K562 (cell line): Measurements from ENCODE around the gene CTDSP1. TPM values are rescaled to one million over a fixed set of nuclear protein-coding genes. Genes with fewer than 3 reads are reported as not detected.

Experiments used
- ATAC-seq: fragments of 200-7000 bp; cut with Tn5 transposase; 3 replicates; pipeline ENCODE4 v1.9.1; 2020; ENCODE audit warnings: moderate library complexity
- BruUV-seq: library from RNA; stranded (reverse); fragments of 400-500 nt; replicated peaks from 2 replicates; lab custom pipeline; 2021; lab: Mats Ljungman, UMichigan
- CTCF ChIA-PET: fragments of 300-600 bp; formaldehyde crosslinking; extraction: SDS; loops from one replicate; lab custom pipeline; 2021; ENCODE audit warnings: low intra/inter-chr PET ratio; lab: Yijun Ruan, JAX
- POLR2A ChIA-PET: fragments of 300-600, 350-650 bp; sonication (Branson Sonifier 250); formaldehyde crosslinking; extraction: SDS; loops from one replicate; lab custom pipeline; 2021; ENCODE audit warnings: antibody characterized with exemption, inconsistent platforms; lab: Yijun Ruan, JAX
- DNase-seq, 4 experiments: peaks; one replicate each; pipeline versions ENCODE4 v3.0.0 to v3.0.0-alpha.2; 2011 to 2018; ENCODE audit warnings: low spot score in 3 of 4, mixed read lengths in 3 of 4; ENCODE audit errors: extremely low read depth in 1 of 4
- FAIRE-seq: peaks from 2 replicates; lab custom pipeline; 2011; peaks lifted over from hg19 to GRCh38; lab: Jason Lieb, UNC
- H2AFZ ChIP-seq: 2 replicates; pipeline ENCODE4 v1.6.0; 2011; ENCODE audit warnings: low read depth, low read length, control low read depth, inconsistent platforms
- H3K27ac ChIP-seq: fragments of 200-600 bp; 3 replicates; pipeline ENCODE4 v1.8.0; 2011; ENCODE audit warnings: low read depth, mild to moderate bottlenecking, control low read depth, inconsistent platforms, low read length, moderate library complexity, mixed read lengths; ENCODE audit errors: extremely low read depth
- H3K27me3 ChIP-seq, 2 experiments: fragments of 300-600 bp in 1 of 2; 2 replicates in 1 of 2; 3 replicates in 1 of 2; pipeline versions ENCODE4 v1.6.0 to v1.8.0; 2011; ENCODE audit warnings: inconsistent platforms in 2 of 2, low read length in 2 of 2, mild to moderate bottlenecking in 1 of 2, mixed read lengths in 1 of 2, moderate library complexity in 1 of 2; ENCODE audit not compliant: control insufficient read depth in 2 of 2, insufficient read depth in 2 of 2
- H3K36me3 ChIP-seq: fragments of 300-600 bp; 3 replicates; pipeline ENCODE4 v1.8.0; 2011; ENCODE audit warnings: mild to moderate bottlenecking, low read length, inconsistent platforms; ENCODE audit not compliant: control insufficient read depth, insufficient read depth
- H3K4me1 ChIP-seq, 2 experiments: fragments of 200-600 bp in 1 of 2; replicated peaks in 1 of 2; 2 replicates in 1 of 2; 3 replicates in 1 of 2; pipeline versions ENCODE4 v1.5.1 to v1.8.0; 2011; ENCODE audit warnings: inconsistent platforms in 2 of 2, low read length in 2 of 2, mild to moderate bottlenecking in 1 of 2, mixed read lengths in 1 of 2, moderate library complexity in 1 of 2; ENCODE audit not compliant: control insufficient read depth in 2 of 2, insufficient read depth in 2 of 2
- H3K4me2 ChIP-seq: 2 replicates; pipeline ENCODE4 v1.6.1; 2011; ENCODE audit warnings: low read length, control low read depth, inconsistent platforms, mixed read lengths; ENCODE audit not compliant: insufficient read depth
- H3K4me3 ChIP-seq: fragments of 200-600 bp; sonication (generic), shearing (Covaris generic); 2 replicates; pipeline ENCODE4 v1.5.1; 2016; ENCODE audit warnings: control low read depth, inconsistent platforms
- H3K79me2 ChIP-seq: fragments of 200-600 bp; 3 replicates; pipeline ENCODE4 v1.8.0; 2011; ENCODE audit warnings: low read length, inconsistent platforms; ENCODE audit not compliant: control insufficient read depth, insufficient read depth
- H3K9ac ChIP-seq, 2 experiments: 2 replicates each; pipeline versions ENCODE4 v1.6.0 to v1.6.1; 2011; ENCODE audit warnings: low read depth in 2 of 2, low read length in 2 of 2, control low read depth in 1 of 2, inconsistent platforms in 1 of 2, mild to moderate bottlenecking in 1 of 2, mixed read lengths in 1 of 2; ENCODE audit not compliant: insufficient read depth in 1 of 2
- H3K9me1 ChIP-seq: one replicate; pipeline ENCODE4 v1.6.0; 2011; ENCODE audit warnings: inconsistent platforms, mild to moderate bottlenecking, low read length, moderate library complexity; ENCODE audit not compliant: control insufficient read depth, insufficient read depth
- H3K9me3 ChIP-seq: replicated peaks from 2 replicates; pipeline ENCODE4 v1.5.1; 2011; ENCODE audit warnings: low read depth, low read length, inconsistent platforms; ENCODE audit not compliant: control insufficient read depth, insufficient read depth
- H4K20me1 ChIP-seq: replicated peaks from 2 replicates; pipeline ENCODE4 v1.6.1; 2011; ENCODE audit warnings: low read length, inconsistent platforms, mixed read lengths; ENCODE audit not compliant: control insufficient read depth, insufficient read depth
- CC2D1A ChIP-seq: fragments of 450-650 bp; IDR thresholded peaks from 2 replicates; pipeline ENCODE4 v1.6.1; 2017; ENCODE audit warnings: mild to moderate bottlenecking
- CEBPG ChIP-seq, 3 experiments: fragments of 200-800 bp in 1 of 3; sonication (Bioruptor generic) in 1 of 3; sonication (generic) in 1 of 3; formaldehyde crosslinking in 1 of 3; IDR thresholded peaks in 2 of 3; conservative IDR thresholded peaks in 1 of 3; 2 replicates each; pipeline versions ENCODE4 v1.6.1 to v1.8.0; 2016 to 2022; ENCODE audit warnings: missing compliant biosample characterization in 2 of 3, missing genetic modification characterization in 2 of 3, mild to moderate bottlenecking in 1 of 3, missing genetic modification reagents in 1 of 3
- DACH1 ChIP-seq: fragments of 450-650 bp; IDR thresholded peaks from 2 replicates; pipeline ENCODE4 v1.6.1; 2018; ENCODE audit not compliant: partially characterized antibody
- ETV6 ChIP-seq, 3 experiments: fragments of 150-350 bp in 1 of 3; sonication (generic) in 1 of 3; formaldehyde crosslinking in 1 of 3; IDR thresholded peaks; 2 replicates each; pipeline versions ENCODE4 v1.6.1 to v1.8.0; 2014 to 2022; ENCODE audit warnings: borderline replicate concordance in 2 of 3, low read depth in 2 of 3, antibody characterized with exemption in 1 of 3, low read length in 1 of 3, mild to moderate bottlenecking in 1 of 3, missing genetic modification reagents in 1 of 3
- FOS ChIP-seq: IDR thresholded peaks from 3 replicates; pipeline ENCODE4 v1.6.1; 2011; ENCODE audit not compliant: insufficient read length; ENCODE audit errors: extremely low read depth
- GATA2 ChIP-seq: sonication (generic); formaldehyde crosslinking; IDR thresholded peaks from 2 replicates; pipeline ENCODE4 v1.4.0; 2020; ENCODE audit warnings: mild to moderate bottlenecking, missing genetic modification reagents
- PRMT5 ChIP-seq: sonication (generic); formaldehyde crosslinking; IDR thresholded peaks from 2 replicates; pipeline ENCODE4 v1.5.0; 2020; ENCODE audit warnings: missing genetic modification reagents
- TEAD4 ChIP-seq, 2 experiments: sonication (generic) in 1 of 2; formaldehyde crosslinking in 1 of 2; IDR thresholded peaks; 2 replicates each; pipeline versions ENCODE4 v1.6.1 to v1.8.0; 2012 to 2022; ENCODE audit warnings: borderline replicate concordance in 1 of 2, inconsistent platforms in 1 of 2, low read length in 1 of 2, mild to moderate bottlenecking in 1 of 2, missing genetic modification reagents in 1 of 2
- TFAM ChIP-seq: fragments of 250-450 bp; sonication (Bioruptor Pico); conservative IDR thresholded peaks from 2 replicates; pipeline ENCODE4 v1.5.0; 2021; ENCODE audit warnings: mild to moderate bottlenecking, moderate library complexity
- ZEB2 ChIP-seq: fragments of 450-650 bp; IDR thresholded peaks from 2 replicates; pipeline ENCODE4 v1.6.1; 2016
- ZNF282 ChIP-seq: sonication (generic); formaldehyde crosslinking; IDR thresholded peaks from 2 replicates; pipeline ENCODE4 v1.8.1; 2023; ENCODE audit warnings: missing genetic modification reagents
- ZNF57 ChIP-seq: fragments of 450-650 bp; formaldehyde crosslinking; IDR thresholded peaks from 2 replicates; pipeline ENCODE4 v1.4.0; 2020; ENCODE audit warnings: mild to moderate bottlenecking, moderate library complexity
- ZNF76 ChIP-seq: fragments of 250-450 bp; sonication (Bioruptor Pico); IDR thresholded peaks from 2 replicates; pipeline ENCODE4 v1.4.0; 2020; ENCODE audit warnings: mild to moderate bottlenecking, moderate library complexity, borderline replicate concordance
- ZSCAN32 ChIP-seq: fragments of 450-650 bp; formaldehyde crosslinking; IDR thresholded peaks from 2 replicates; pipeline ENCODE4 v1.4.0; 2020; ENCODE audit warnings: mild to moderate bottlenecking, moderate library complexity
- in situ Hi-C: fragments of 300-500 bp; cut with MboI; formaldehyde crosslinking; loops from 4 replicates; pipeline ENCODE4 v1.15.0; 2018; ENCODE audit warnings: inconsistent platforms, mixed read lengths
- intact Hi-C: fragments of 100-400 bp; cut with micrococcal nuclease; formaldehyde crosslinking; loops from 2 replicates; pipeline ENCODE4 v1.14.2; 2022
- polyA plus RNA-seq, 8 experiments: library from polyadenylated mRNA; depleted of rRNA in 4 of 8; stranded (reverse) in 5 of 8; unstranded in 3 of 8; fragments of >200 nt; fragmentation: Nextera tagmentation in 2 of 8; fragmentation: Illumina TruSeq in 1 of 8; extraction: Ambion mirVana in 2 of 8; extraction: Trizol in 1 of 8; gene quantifications; 2 replicates each; pipeline versions ENCODE4 v1.2.1 to v1.2.3, GENCODE V29; 2011 to 2014; ENCODE audit warnings: inconsistent platforms in 1 of 8, missing spikeins in 1 of 8
- total RNA-seq, 7 experiments: library from RNA; depleted of rRNA in 6 of 7; stranded (reverse); fragments of >200 nt in 6 of 7; fragmentation: Illumina TruSeq in 2 of 7; extraction: Trizol in 2 of 7; gene quantifications; 2 replicates each; pipeline versions ENCODE4 v1.2.1 to v1.2.3, GENCODE V29; 2011 to 2021; ENCODE audit warnings: low replicate concordance in 1 of 7
- TF ChIP-seq, protein P1 (sequence below): fragments of 450-650 bp; IDR thresholded peaks from 2 replicates; pipeline ENCODE4 v1.7.1; 2018; ENCODE audit warnings: mild to moderate bottlenecking, low read depth; ENCODE audit not compliant: partially characterized antibody

Gene CTDSP1
- total and polyA plus RNA-seq, 9 of the 15 experiments (the other 6 are each of a cell fraction or from before 2014, with no cell fraction given): 2.4 to 74.8 (median 45.8) TPM

DNA sequence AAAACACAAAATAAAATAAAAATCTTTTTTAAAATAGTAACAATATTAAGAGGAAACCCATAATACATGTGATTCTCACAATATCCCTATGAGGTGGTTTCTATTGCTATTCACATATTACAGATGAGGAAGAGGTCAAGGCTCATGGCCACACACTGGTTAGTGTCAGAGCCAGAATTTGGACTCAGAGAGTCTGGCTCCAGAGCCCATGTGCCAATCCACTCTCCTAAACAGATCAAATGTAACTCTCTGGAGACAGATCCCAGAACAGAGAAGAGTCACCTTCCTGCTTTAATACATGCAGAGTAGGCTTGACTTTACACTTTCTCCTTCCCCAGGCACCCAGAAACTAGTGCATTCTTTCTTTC lies 27.7 kb upstream of the CTDSP1 start:
- peaks cover 3 to 20% of the 10 kb centered on the region in 2 experiments; a peak in 4 of 5 replicates for H3K4me1 ChIP-seq
- no peak overlapping the region for H3K27ac ChIP-seq
- H3K4me3 ChIP-seq: no peak overlapping the region
- H3K9me1 ChIP-seq: no peaks in the 10 kb centered on the region
- in situ Hi-C loops: no loop called here
- DNase-seq (no peak), ATAC-seq (no peak), FAIRE-seq (no peak)
- no peak overlapping the region for H3K9ac ChIP-seq
- H3K9me3 ChIP-seq: no peaks in the 10 kb centered on the region
- H3K36me3 ChIP-seq: no peaks in the 10 kb centered on the region
- no peaks in the 10 kb centered on the region for H3K27me3 ChIP-seq
- no TSS peak for BruUV-seq
- intact Hi-C loops: no loop called here
- H3K79me2 ChIP-seq: peaks cover 6% of the 10 kb centered on the region; the same call in 2 of the 3 replicates
- no peaks in the 10 kb centered on the region for H4K20me1 ChIP-seq
- H2AFZ ChIP-seq: no peak overlapping the region
- CTCF ChIA-PET: no interaction called here
- POLR2A ChIA-PET: no interaction called here
- TF ChIP-seq, protein P1, sequence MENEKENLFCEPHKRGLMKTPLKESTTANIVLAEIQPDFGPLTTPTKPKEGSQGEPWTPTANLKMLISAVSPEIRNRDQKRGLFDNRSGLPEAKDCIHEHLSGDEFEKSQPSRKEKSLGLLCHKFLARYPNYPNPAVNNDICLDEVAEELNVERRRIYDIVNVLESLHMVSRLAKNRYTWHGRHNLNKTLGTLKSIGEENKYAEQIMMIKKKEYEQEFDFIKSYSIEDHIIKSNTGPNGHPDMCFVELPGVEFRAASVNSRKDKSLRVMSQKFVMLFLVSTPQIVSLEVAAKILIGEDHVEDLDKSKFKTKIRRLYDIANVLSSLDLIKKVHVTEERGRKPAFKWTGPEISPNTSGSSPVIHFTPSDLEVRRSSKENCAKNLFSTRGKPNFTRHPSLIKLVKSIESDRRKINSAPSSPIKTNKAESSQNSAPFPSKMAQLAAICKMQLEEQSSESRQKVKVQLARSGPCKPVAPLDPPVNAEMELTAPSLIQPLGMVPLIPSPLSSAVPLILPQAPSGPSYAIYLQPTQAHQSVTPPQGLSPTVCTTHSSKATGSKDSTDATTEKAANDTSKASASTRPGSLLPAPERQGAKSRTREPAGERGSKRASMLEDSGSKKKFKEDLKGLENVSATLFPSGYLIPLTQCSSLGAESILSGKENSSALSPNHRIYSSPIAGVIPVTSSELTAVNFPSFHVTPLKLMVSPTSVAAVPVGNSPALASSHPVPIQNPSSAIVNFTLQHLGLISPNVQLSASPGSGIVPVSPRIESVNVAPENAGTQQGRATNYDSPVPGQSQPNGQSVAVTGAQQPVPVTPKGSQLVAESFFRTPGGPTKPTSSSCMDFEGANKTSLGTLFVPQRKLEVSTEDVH: no peak
- no peak for TF ChIP-seq ZEB2
- TF ChIP-seq ZNF57: no peak
- no peak for TF ChIP-seq ZSCAN32 (CRISPR knock-in tag)
- TF ChIP-seq ZNF282 (CRISPR knock-in tag): no peak
- TF ChIP-seq FOS: no peak
- TF ChIP-seq ETV6 (IDR thresholded peaks at IDR 0.05; ENCODE audit: borderline replicate concordance in 1 of 2, low read depth in 2 of 2, low read length in 1 of 2): no peak
- no peak for TF ChIP-seq ETV6 (CRISPR knock-in tag; IDR thresholded peaks at IDR 0.05; ENCODE audit: borderline replicate concordance)
- no peak for TF ChIP-seq CC2D1A
- no peak for TF ChIP-seq PRMT5 (CRISPR knock-in tag)
- no peak for TF ChIP-seq GATA2 (CRISPR knock-in tag)
- no peak for TF ChIP-seq TFAM (CRISPR knock-in tag)
- no peak for TF ChIP-seq CEBPG (CRISPR knock-in tag; IDR thresholded peaks at IDR 0.05)
- no peak for TF ChIP-seq CEBPG (tag; conservative IDR thresholded peaks at IDR 0.05 in 1 of 2, IDR thresholded peaks at IDR 0.05 in 1 of 2)
- no peak for TF ChIP-seq TEAD4 (IDR thresholded peaks at IDR 0.05; ENCODE audit: low read length)
- TF ChIP-seq TEAD4 (CRISPR knock-in tag; IDR thresholded peaks at IDR 0.05; ENCODE audit: borderline replicate concordance): no peak
- TF ChIP-seq ZNF76 (CRISPR knock-in tag): no peak
- no peak for TF ChIP-seq DACH1
- no peak overlapping the region for H3K4me2 ChIP-seq
